ENCODE measurements around the gene RHEX.

GRCh38 chr1:206121269-206121668, 68.3 kb downstream of the RHEX start:
- TF ChIP-seq CTCF (conservative IDR thresholded peaks at IDR 0.05 in 1 of 2, IDR thresholded peaks at IDR 0.05 in 1 of 2; ENCODE audit: low read depth in 1 of 2, low read length in 2 of 2), result no peak
- no peak for TF ChIP-seq EZH2 (IDR thresholded peaks at IDR 0.05; ENCODE audit: low read length, missing control alignments)
